GM12801 (cell line): ENCODE results near the gene NKX6-2.

Experiments
- TF ChIP-seq, protein P1 (sequence below): IDR thresholded peaks from one replicate; pipeline ENCODE4 v1.5.1; 2011; ENCODE audit warnings: control low read depth; ENCODE audit not compliant: insufficient read length; ENCODE audit errors: extremely low read depth

NKX6-2 gene

DNA sequence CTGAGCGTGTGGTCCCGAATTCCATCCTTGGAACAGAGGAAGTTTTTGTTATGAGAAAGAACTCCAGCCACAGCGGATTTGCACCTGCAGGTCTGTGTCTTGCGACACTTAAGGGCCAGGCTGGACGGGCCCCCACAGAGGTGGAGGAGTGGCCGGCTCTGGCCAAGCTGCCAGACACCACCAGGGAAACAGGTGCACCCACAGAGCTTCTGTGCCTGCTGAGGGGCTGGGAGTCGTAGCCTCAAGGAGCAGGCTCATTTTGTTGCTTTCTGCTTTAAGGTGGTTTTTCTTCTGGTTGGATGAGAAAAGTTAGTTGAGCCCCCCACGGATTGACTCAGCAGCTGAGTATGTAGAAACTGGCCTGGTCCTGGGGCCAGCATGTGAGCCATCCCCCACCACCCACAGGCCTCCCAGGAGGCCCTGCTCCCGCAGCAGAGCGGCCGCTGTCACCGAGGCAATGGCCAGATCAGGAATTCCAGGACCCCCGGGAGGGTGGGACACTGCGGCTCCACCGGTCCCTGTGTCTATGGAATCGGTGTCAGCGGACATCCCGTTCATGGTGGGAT lies 41.9 kb downstream of the NKX6-2 start:
- TF ChIP-seq, protein P1, sequence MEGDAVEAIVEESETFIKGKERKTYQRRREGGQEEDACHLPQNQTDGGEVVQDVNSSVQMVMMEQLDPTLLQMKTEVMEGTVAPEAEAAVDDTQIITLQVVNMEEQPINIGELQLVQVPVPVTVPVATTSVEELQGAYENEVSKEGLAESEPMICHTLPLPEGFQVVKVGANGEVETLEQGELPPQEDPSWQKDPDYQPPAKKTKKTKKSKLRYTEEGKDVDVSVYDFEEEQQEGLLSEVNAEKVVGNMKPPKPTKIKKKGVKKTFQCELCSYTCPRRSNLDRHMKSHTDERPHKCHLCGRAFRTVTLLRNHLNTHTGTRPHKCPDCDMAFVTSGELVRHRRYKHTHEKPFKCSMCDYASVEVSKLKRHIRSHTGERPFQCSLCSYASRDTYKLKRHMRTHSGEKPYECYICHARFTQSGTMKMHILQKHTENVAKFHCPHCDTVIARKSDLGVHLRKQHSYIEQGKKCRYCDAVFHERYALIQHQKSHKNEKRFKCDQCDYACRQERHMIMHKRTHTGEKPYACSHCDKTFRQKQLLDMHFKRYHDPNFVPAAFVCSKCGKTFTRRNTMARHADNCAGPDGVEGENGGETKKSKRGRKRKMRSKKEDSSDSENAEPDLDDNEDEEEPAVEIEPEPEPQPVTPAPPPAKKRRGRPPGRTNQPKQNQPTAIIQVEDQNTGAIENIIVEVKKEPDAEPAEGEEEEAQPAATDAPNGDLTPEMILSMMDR, result no peak

DNA sequence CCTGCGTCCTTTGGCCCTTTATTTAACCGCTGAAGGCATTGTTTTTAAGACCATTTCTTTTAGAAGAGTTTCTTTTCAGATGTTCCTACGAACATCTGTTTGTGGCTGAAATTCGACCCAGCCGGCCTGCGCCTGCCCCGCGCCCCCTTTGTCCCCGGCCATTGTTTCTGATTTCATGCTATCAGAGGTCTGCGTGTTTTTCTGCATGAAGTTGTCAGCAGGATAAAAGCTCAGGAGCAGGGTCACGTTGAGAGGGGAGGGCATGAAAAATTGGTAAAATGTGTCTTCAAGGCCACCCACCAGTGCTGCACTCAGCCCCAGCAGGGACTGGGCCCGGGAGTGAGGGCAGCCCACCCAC lies 43.1 kb downstream of the NKX6-2 start:
- TF ChIP-seq, protein P1, result no peak

DNA sequence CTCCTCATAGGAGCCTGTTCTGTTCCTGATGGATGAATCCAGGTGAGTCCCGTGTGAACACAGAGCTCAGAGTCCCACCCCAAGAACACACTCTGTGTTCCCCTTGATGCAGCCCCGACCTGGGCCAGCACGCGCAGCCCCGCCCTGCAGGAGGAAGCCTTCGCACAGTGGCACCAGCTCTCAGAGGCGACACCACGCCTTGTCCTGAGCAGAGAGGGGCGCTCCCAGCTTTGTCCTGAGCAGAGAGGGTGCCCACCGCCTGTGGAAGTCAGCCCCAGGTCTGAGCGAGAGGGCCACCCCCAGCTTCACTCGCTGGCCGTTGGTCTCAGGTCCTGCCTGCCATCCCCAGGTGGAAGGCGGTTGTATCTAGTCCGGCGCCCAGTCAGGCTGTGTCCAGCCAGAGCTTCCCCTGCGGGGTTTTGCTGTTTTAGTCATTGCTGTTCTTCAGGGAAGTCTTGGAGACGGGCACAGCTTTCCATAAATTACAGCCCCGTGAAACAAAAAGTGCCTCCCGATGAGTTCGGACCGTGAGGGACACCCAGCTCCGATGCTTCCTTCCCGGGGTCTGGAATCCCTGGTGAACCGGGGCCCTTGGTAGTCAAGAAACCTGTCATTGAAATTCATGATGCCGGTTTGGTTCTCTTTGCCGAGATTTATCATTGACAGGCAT lies 43.6 kb downstream of the NKX6-2 start:
- TF ChIP-seq, protein P1, result no peak

DNA sequence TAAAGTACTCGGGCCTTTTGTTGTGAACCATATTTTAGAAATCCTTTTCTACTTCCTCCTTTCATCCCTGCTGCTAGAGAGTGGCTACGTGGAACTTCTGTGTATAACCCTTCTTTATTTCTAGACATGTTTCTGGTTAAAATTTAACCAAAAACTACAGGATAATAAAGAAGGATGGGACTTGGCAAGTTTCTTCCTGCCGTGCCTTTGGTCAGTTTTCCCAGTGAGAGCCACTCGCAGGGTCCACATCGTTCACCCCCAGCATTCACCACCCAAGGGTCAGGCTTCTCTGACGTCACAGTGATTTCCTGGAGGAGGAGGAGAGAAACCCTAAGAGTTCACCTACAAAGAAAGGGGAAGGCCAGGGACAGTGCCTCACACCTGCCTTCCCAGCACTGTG lies 45.4 kb downstream of the NKX6-2 start:
- TF ChIP-seq, protein P1, result no peak

DNA sequence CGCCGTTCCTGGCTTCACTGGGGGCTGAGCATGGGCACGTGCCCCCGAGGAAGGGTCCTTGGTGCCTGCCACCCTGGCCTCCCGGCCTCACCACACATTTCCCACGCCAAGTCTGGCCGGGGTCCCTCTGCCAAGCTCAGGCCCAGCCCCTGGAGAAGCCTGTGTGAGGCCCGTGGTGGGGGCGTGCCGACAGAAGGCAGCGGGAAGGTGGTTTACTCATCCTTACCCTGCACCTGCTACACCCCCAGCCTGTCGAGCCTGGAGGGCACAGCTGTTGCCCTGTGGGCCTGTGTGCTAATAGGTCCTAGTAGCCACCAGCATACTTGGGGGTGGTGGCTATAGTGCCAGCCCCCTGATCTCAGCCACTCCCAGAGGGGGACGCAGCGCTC lies 46.7 kb downstream of the NKX6-2 start:
- TF ChIP-seq, protein P1, result no peak

DNA sequence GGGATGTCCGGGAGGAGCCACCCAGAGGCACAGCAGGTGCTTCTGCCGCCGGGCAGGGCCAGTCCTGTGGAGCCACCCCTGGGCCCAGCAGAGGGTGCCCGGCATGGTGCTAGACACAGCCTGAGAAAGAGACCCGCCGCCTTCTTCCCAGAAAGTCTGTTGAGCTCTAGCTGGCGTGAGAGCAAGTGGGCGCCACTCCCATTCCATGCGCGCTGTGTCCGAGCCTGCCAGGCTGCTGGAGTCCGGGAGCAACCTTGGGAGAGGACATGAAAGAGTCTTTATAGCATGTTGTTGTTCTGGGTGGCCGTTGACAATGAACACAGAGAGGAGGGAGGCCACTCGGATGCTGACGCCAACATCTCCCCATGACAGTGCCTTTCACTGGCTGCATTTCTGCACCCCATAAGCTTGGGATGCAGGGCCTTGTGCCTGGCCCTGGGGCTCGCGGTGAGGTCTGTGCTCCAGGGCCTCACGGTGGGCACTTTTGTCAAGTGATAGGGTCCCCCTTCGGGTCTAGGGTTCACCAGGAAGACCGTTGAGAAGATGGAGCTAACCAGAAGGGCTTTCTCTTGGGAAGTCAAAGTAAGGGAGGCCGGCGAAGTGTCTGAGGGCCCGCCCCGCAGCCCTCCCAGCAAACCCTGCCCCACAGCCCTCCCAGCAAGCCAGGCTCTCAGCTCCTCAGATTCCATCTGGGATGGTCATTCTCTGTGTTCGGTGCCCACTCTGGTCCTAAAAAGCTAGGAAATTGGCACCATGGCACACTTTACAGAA lies 47.3 kb downstream of the NKX6-2 start:
- TF ChIP-seq, protein P1, result no peak

DNA sequence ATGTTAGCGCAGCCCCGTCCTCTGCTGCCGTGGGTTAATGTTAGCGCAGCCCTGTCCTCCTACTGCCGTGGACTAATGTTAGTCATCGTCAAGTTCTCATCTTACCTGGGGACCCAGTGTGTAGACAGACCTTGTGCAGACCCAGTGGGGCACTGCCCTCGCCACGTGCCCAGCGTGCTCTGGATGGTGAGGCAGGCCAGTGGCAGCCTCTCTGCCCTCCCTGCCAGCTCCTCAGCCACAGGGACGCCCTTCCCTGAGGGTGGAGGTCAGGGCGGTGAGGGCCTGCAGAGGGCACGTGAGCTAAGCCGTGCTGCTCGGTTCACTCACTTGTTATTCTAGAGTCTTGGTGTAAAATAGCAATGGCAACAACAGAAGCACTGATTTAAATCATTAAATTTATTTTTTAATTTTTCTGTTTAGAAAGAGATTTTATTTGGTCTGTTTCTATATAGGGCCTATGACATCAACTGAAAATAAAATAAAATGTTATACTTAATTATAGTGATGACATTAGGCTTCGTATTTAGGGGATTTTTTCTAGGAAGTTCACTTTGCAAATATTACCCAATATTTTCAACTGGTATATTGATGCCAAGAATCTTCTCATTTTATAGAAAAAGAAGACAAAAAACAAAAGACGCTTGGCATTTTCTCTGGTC lies 48.4 kb downstream of the NKX6-2 start:
- TF ChIP-seq, protein P1, result no peak
